Measurements from ENCODE around the gene NR2F1-AS1. TPM values are rescaled to one million over a fixed set of nuclear protein-coding genes. Genes with fewer than 3 reads are reported as not detected.

Gene NR2F1-AS1
- total RNA-seq, 2 experiments from 2014 or later = not detected

DNA sequence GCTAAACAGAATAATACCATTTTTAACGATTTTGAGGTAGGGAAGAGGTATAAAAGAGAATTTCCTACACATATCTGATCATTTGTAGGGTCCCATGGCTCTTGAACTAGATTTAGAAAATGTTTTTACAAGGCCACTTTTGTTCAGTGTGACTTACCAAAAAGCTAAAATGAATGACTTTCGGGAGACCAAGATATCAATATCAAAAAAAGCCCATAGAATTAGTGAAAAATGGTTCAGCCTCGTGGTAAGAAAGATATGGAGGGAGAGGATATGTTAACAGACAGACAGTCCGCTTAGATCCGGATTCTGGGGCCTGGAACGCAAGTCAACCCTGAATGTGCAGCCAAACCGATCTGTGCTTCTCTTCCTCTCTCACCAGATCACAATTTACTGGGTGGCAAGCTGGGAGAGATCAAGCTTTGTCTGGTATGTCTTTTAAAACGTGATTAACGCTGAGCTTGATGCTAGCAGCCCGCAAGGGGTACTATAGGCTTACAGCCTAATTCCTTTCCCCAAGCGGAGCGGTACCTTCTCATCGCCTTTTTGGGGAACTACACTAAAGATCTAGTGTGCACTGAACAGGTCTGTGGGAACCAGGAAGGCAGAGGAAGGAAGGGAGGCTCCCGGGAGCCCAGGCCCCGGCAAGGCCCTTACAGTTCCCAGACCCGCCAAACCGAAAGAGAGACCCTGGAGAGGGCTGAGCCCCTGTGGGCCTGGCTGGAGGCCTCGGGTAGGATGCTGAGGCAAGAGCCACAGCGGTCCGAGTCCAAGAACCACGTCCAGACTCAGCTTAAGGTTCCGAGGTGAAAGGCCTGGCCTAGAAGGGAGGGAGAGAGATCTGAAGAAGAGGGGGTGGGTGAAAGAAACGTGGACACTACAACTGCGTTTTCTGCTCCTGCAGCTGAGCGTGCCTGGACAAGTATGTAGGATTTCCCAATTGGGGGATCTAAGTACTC lies 2.9 kb downstream of the NR2F1-AS1 start:
- Mint-ChIP-seq H3K36me3 (ENCODE audit: low read depth) (no peaks in the 10 kb centered on the region), H3K27me3 (ENCODE audit: low read depth) (peaks cover 64% of the 10 kb centered on the region), H3K9me3 (no peaks in the 10 kb centered on the region), H3K27ac (no peak overlapping the region), H3K4me3 (no peak overlapping the region), H3K4me1 (ENCODE audit: low read depth) (peaks cover 11% of the 10 kb centered on the region)
- CTCF ChIA-PET = interaction anchor here (0.6 to 2.6 kb wide), 4 partner anchors 27 to 222 kb away, joined by 3 to 6 read pairs (median 3); no protein-coding TSS in a partner anchor
- no peak for DNase-seq
- intact Hi-C loops (cut with micrococcal nuclease) = no loop called here

DNA sequence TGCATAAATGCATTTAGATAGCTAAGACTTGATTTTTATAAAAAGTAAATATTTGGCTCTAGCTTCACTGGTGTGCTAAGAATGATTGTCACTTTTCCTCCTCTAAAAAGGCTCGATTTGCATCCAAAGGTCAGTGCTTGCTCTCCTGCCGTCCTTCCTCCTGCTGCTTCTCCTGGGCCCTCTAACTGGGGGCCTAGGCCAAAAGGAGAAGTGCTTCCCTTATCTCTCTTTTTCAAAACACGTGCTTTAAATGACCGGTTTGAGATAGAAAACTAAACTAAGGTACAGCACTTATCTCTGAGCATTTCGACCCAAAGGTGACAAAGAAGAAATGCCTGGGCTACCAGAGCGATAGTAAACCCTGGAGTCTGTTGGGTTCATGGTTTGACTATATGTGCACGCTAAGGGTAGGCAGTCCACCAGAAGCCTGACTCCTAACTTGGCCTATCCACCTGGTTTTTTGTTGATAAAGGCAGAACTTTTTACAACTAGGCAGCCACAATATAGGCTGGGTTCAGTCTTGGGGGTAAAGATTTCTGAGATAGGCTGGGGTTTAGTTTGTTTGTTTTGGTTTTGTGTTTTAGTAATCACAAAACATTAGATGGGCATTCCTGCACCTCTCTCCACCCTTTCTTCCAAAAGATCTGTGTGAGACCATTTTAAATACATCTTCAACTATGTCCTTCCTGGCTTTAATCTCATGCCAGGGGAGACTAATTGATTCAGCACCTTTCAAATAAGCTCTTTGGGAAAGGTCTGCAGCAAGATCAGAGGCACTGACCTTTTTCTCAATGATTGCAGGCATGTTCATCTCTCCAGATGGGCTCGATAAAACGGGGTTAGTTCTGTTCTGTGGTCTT lies 3.8 kb downstream of the NR2F1-AS1 start:
- Mint-ChIP-seq H3K27ac (no peak overlapping the region), H3K36me3 (ENCODE audit: low read depth) (no peaks in the 10 kb centered on the region), H3K27me3 (ENCODE audit: low read depth) (peaks cover 73% of the 10 kb centered on the region), H3K4me3 (no peak overlapping the region), H3K4me1 (ENCODE audit: low read depth) (peaks cover 16% of the 10 kb centered on the region), H3K9me3 (no peaks in the 10 kb centered on the region)
- intact Hi-C loops (cut with micrococcal nuclease) = no loop called here
- CTCF ChIA-PET = interaction anchor here (0.6 to 2.6 kb wide), 4 partner anchors 28 to 230 kb away, joined by 3 to 6 read pairs (median 3); no protein-coding TSS in a partner anchor
- DNase-seq = no peak

DNA sequence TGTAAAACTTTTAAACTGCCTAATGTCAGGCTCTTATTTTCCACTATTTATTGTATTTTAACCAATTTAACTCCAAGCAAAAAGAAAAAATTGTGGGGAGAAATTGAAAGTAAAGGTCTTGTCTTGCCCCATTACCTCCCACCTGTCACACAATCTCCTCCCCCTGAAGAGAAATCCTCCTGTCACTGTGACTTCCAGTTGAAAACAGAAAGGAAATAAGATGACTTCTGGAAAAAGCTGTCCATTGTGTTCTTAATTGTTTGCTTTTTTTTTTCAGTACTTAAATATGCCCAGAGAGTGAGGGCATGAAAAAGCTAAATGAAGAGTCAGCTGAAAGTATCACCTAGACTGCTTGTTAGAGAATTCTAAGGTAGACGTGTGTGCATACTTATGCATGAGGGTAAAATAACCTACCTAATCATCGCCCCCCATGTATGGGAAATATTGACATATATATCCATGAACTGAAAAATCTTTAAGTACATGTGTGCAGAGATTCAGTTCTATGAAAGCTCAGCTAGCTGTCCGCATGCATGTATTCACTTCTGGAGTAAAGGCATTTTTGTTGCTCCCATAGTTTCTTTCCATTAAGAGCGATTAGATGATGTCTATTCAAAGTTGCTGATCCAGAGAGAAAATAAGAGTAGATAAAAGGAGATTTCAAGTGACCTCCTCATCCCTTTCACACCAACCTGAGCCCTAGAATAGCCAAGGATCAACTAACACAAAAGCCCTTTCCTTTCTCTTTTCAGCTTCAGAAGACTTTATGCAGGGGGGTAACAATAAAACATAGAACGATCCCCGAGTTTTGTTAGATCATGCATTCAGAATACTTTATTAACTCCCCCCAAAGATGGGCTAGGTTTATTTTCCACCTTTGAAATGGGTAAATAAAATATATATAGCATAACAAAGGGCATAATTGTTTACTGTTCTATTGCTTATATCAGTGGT lies 5.3 kb downstream of the NR2F1-AS1 start:
- H3K4me3 Mint-ChIP-seq = no peak overlapping the region
- CTCF ChIA-PET = interaction anchor here (1.0 to 2.6 kb wide), 5 partner anchors 10 to 338 kb away, joined by 3 to 8 read pairs (median 3); no protein-coding TSS in a partner anchor
- no peaks in the 10 kb centered on the region for H3K9me3 Mint-ChIP-seq
- H3K27me3 Mint-ChIP-seq (ENCODE audit: low read depth) = peaks cover 85% of the 10 kb centered on the region
- H3K4me1 Mint-ChIP-seq (ENCODE audit: low read depth) = peaks cover 24% of the 10 kb centered on the region
- no peak for DNase-seq
- H3K36me3 Mint-ChIP-seq (ENCODE audit: low read depth) = no peaks in the 10 kb centered on the region
- intact Hi-C loops (cut with micrococcal nuclease) = no loop called here
- no peak overlapping the region for H3K27ac Mint-ChIP-seq

DNA sequence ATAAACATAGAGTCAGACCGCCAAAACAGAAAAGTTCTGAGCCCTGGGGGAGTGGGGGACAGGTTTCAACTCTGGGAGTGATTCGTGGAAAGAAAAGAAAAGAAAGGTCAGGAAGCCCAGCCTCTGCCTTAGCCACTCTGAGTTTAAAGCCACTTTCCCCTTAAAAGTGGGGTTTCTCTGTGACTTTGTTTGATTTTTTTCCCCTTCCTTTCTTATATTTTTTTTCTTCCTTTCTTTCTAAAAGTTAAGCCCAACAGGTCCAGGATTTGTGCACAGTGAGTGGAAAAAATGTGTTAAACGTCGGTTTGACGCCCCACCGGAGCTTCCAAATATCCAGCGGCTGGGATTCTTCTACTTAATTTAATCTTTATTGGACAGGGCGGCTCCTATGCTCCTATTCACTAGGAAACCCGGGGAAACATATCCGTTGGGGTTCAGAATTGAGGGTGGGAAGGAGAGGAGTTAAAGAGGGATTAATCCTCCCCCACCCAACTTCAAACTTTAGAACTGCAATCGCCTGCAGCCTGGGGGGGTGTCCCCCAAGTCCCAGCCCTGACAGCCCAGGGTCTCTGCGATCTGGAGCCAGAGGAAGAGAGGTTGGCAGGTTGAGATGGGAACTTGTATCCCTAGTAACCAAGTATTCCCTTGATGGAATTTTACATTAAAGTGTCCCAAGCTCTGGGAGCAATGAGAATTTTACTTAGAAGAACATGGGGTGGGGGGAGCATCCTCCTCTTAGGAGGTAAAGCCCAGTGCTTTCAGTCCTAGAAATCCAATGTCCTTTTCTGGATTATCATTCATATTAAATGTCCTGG lies 6.3 kb downstream of the NR2F1-AS1 start:
- intact Hi-C loops (cut with micrococcal nuclease) = no loop called here
- H3K27ac Mint-ChIP-seq = no peak overlapping the region
- peaks cover 23% of the 10 kb centered on the region for H3K4me1 Mint-ChIP-seq (ENCODE audit: low read depth)
- peaks cover 84% of the 10 kb centered on the region for H3K27me3 Mint-ChIP-seq (ENCODE audit: low read depth)
- H3K9me3 Mint-ChIP-seq = no peaks in the 10 kb centered on the region
- CTCF ChIA-PET = interaction anchor here (1.0 to 2.0 kb wide), 3 partner anchors 11 to 339 kb away, joined by 3 to 8 read pairs (median 3); no protein-coding TSS in a partner anchor
- H3K4me3 Mint-ChIP-seq = no peak overlapping the region
- no peaks in the 10 kb centered on the region for H3K36me3 Mint-ChIP-seq (ENCODE audit: low read depth)
- no peak for DNase-seq

DNA sequence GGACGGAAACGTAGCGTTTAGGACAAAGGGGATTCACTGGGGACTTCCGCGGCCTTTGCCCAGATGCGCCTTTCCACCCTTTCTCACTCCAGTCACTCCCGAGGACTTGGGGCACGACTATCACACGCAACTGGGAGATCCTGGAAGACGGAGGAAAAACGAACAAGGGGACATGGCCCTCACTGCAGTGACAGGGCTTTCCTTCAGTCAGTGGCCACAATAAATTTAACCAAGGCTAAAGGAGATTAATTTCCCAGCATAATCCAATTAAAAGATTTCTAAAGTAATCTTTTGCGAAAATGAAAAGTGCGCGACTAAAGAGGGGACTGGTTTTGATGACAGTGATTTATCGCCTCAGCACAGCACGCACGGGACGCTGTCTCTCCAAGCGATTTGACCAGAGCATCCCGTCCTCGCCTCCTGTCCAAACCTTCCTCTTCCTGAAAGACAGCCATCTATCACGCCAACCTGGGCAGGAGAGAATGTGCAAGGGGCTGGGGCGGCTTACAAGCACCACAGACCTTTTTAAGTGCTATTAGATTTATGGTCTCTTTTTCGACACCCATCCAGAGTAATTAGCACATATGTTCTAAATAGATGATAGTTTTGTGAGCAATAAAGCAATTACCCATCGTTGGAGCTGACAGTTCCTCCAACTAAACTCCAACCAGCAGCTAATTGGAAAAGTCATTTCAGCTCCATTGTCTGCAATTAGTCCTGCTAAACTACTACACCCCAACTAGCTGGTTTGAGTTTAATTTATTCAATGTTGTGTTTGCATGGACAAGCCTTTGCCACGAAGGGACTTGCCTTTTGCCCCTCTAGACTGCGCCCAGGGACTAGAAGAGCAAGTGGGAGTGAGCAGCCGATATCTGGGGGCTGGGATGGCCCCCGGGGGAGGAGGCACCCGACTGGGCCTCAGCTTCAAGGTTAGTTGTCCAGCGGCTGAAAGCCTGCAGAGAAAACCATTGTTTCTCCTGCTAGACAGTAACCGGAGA lies 7.4 kb downstream of the NR2F1-AS1 start:
- Mint-ChIP-seq H3K27ac (no peak overlapping the region), H3K9me3 (no peaks in the 10 kb centered on the region), H3K27me3 (ENCODE audit: low read depth) (peaks cover 87% of the 10 kb centered on the region), H3K4me3 (no peak overlapping the region), H3K4me1 (ENCODE audit: low read depth) (peaks cover 23% of the 10 kb centered on the region), H3K36me3 (ENCODE audit: low read depth) (no peaks in the 10 kb centered on the region)
- CTCF ChIA-PET = no interaction called here
- intact Hi-C loops (cut with micrococcal nuclease) = no loop called here
- no peak for DNase-seq

DNA sequence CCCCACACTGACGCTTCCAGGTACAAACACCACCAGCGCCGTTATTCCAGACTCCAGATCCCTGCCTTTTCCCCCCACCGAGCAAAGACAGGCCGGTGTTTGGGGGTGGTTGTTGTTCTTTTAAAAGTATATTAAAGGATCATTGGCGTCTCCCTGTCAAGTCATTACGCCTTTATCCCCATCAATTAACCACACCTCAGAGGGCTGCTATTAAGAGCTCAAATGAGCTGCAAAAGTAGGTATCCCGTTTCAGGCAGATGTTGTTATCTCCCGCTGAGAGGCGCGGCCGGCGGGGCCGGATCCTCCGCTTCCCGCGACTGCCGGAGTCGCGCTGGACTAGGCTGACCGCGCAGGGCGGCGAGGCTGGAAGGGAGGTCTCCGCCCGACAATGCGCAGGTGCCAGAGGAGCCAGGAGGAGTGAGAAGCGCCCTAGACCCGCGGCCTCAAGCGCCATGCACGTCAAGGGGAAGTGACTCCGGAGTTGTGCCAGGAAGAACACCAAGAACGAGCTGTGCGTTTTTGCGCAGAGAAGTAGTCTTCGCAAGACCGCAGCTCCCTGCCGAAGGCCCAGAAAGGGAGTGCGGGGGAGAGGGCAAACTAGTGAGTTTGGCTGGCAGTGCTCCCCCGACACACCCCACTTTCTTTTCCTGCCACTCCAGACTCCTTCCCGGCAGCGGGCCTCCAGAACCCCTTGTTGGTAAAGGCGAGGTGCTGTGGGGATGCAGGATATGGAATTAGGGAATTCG lies 8.2 kb downstream of the NR2F1-AS1 start:
- Mint-ChIP-seq H3K27ac (no peak overlapping the region), H3K27me3 (ENCODE audit: low read depth) (peaks cover 83% of the 10 kb centered on the region), H3K4me1 (ENCODE audit: low read depth) (peaks cover 23% of the 10 kb centered on the region), H3K4me3 (no peak overlapping the region), H3K36me3 (ENCODE audit: low read depth) (no peaks in the 10 kb centered on the region), H3K9me3 (no peaks in the 10 kb centered on the region)
- no peak for DNase-seq
- intact Hi-C loops (cut with micrococcal nuclease) = loop anchor here (1.0 kb wide), 1 partner anchor 8 kb away; no protein-coding TSS in a partner anchor
- CTCF ChIA-PET = no interaction called here

DNA sequence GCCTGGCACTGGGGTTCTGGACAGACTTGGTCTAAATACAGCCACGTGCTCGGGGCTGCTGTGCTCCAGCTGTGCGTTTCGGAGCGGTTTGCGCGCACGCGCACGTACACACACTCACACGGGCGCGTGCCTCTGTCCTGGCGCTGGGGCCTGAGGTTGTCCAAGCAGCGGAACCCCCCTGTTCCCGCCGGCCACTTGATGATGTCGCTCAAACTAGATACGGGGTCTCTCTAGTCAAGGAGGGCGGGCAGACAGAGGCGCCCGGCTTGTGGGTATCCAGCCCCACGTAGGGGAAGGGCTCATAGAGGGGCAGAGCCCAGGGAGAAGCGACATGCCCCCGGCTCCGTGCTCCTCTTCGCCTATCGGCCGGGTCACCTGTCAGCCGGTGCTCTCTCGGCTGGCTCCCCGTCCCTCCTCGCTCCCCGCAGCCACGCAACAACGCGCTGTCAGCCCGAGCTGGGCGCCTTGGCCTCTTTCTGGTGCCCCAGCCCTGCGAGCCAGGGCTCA lies 8.9 kb downstream of the NR2F1-AS1 start:
- peaks cover 81% of the 10 kb centered on the region for H3K27me3 Mint-ChIP-seq (ENCODE audit: low read depth)
- no peak overlapping the region for H3K4me3 Mint-ChIP-seq
- DNase-seq = no peak
- H3K9me3 Mint-ChIP-seq = no peaks in the 10 kb centered on the region
- H3K4me1 Mint-ChIP-seq (ENCODE audit: low read depth) = peaks cover 23% of the 10 kb centered on the region
- H3K36me3 Mint-ChIP-seq (ENCODE audit: low read depth) = no peaks in the 10 kb centered on the region
- intact Hi-C loops (cut with micrococcal nuclease) = loop anchor here (1.0 kb wide), 1 partner anchor 8 kb away; no protein-coding TSS in a partner anchor
- CTCF ChIA-PET = interaction anchor here (1.0 kb wide), 1 partner anchor 15 kb away, joined by 3 read pairs; no protein-coding TSS in a partner anchor
- H3K27ac Mint-ChIP-seq = no peak overlapping the region

DNA sequence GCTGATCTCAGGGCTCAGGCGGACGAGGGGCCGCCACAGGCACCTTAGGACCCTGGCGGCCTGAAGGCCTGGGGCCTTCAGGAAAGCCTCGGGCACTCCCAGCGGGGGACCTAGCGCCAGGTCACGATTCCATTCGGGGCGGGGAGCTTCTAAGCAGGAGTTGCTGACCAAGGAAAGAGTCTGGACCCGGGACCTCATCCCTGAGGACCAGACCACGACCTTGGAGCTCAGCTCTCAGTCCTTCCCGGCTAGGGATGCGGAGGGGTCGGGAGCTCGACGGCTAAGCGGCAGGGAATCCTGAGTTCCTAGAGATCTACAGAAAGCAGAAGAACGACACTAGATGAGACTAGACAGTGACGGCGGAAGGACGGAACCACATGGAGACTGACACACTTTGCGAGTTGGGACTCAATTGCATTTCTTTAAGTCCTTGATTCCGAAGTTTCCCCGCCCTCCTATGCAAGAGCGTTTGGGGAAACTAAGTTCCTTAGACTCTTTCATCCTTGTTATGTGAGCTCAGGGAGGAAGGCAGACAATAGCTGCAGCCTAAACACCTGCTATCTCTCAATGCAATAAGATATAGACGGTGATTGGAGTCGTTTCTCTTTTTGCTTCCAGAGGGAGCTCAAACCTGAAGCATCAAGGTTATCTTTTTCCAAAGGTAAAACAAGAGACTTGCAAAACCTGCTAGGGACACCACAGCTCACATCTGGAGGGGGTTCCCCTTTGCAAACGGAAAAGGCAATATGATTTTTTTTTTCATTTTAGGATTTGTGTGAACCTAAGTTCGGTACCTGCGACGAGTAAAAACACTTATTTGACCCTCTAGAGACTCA lies 9.7 kb downstream of the NR2F1-AS1 start:
- H3K27me3 Mint-ChIP-seq (ENCODE audit: low read depth) = peaks cover 78% of the 10 kb centered on the region
- H3K36me3 Mint-ChIP-seq (ENCODE audit: low read depth) = no peaks in the 10 kb centered on the region
- no peak overlapping the region for H3K27ac Mint-ChIP-seq
- H3K9me3 Mint-ChIP-seq = no peaks in the 10 kb centered on the region
- intact Hi-C loops (cut with micrococcal nuclease) = loop anchor here (2.0 kb wide), 2 partner anchors 13 to 31 kb away; no protein-coding TSS in a partner anchor
- H3K4me3 Mint-ChIP-seq = peak overlapping the region; percentile 8
- no peak for DNase-seq
- peaks cover 23% of the 10 kb centered on the region for H3K4me1 Mint-ChIP-seq (ENCODE audit: low read depth)
- CTCF ChIA-PET = interaction anchor here (0.6 to 1.0 kb wide), 5 partner anchors 11 to 444 kb away, joined by 3 to 7 read pairs (median 3); partner anchors contain the start of gene NR2F1

All from activated naive CD4-positive, alpha-beta T cell treated with anti-CD3 and anti-CD28 coated beads for 36 hours (primary cell).